K562 (cell line): ENCODE measurements around the gene TENT4A.

ENCODE experiments used
- SP1 ChIP-seq: sonication (generic); formaldehyde crosslinking; IDR thresholded peaks from 2 replicates; pipeline ENCODE4 v1.8.1; 2022; ENCODE audit warnings: mild to moderate bottlenecking, missing genetic modification reagents
- ZNF445 ChIP-seq: fragments of 250-450 bp; sonication (Bioruptor Pico); IDR thresholded peaks from 2 replicates; pipeline ENCODE4 v1.4.0; 2020; ENCODE audit warnings: low read depth, mild to moderate bottlenecking, moderate library complexity

GRCh38 chr5:6722015-6722414 is 8.8 kb downstream of the TENT4A start:
- no peak for TF ChIP-seq ZNF445
- no peak for TF ChIP-seq SP1 (CRISPR knock-in tag)
